Thyroid gland (tissue), 4 donors: ENCODE results near the gene TMCC3. TPM values are rescaled to one million over a fixed set of nuclear protein-coding genes. Genes with fewer than 3 reads are reported as not detected.

Experiments
- DNase-seq, 2 donors: peaks; one replicate each; pipeline ENCODE4 v3.0.0-alpha.2; 2019
- H3K27ac ChIP-seq, 3 donors: fragments of 200-600 bp; sonication (generic); 1 replicate in 2 of 3; 2 replicates in 1 of 3; pipeline ENCODE4 v1.5.1; 2016 to 2019; ENCODE audit warnings: mild to moderate bottlenecking in 1 of 3, moderate library complexity in 1 of 3
- H3K27me3 ChIP-seq: fragments of 200-600 bp; sonication (generic); one replicate; pipeline ENCODE4 v1.5.1; 2019
- H3K36me3 ChIP-seq, 2 donors: fragments of 200-600 bp; sonication (generic); one replicate each; pipeline ENCODE4 v1.5.1; 2016 to 2019
- H3K4me1 ChIP-seq, 2 donors: fragments of 200-600 bp; sonication (generic); one replicate each; pipeline ENCODE4 v1.5.1; 2017 to 2019
- H3K4me3 ChIP-seq, 3 donors: fragments of 200-600 bp; sonication (generic); replicated peaks in 1 of 3; 1 replicate in 2 of 3; 2 replicates in 1 of 3; pipeline ENCODE4 v1.5.1; 2016; ENCODE audit warnings: mild to moderate bottlenecking in 1 of 3
- H3K9me3 ChIP-seq: fragments of 200-600 bp; sonication (generic); one replicate; pipeline ENCODE4 v1.5.1; 2017
- CTCF ChIP-seq, 6 experiments: fragments of 200-600 bp in 3 of 6; fragments of 450-650 bp in 3 of 6; sonication (generic) in 3 of 6; IDR thresholded peaks; one replicate each; pipeline ENCODE4 v1.5.1; 2016 to 2019; ENCODE audit warnings: antibody characterized with exemption in 6 of 6, mild to moderate bottlenecking in 2 of 6, inconsistent platforms in 1 of 6, moderate library complexity in 1 of 6
- POLR2A ChIP-seq, 2 donors: fragments of 450-650 bp; IDR thresholded peaks; one replicate each; pipeline ENCODE4 v1.6.1; 2017; ENCODE audit warnings: antibody characterized with exemption in 2 of 2, mild to moderate bottlenecking in 2 of 2, moderate library complexity in 1 of 2
- WGBS, 2 donors: methylation state at CpG; one replicate each; pipeline ENCODE4 v1.1.5; 2017; 5-methylcytosine and 5-hydroxymethylcytosine counted together
- intact Hi-C: fragments of 100-400 bp; cut with DNase I; formaldehyde crosslinking; loops from one replicate; pipeline ENCODE4 v1.15.1; 2023
- total RNA-seq, 4 donors: library from RNA; depleted of rRNA; stranded (reverse); fragments of >200 nt; gene quantifications; one replicate each; pipeline ENCODE4 v1.2.3, GENCODE V29; 2016

TMCC3 gene
- total RNA-seq, 4 donors from 2014 or later = 15.0 to 25.6 (median 19.3) TPM

- H3K4me1 ChIP-seq = peaks cover 0 to 7% of the 10 kb centered on the region in 2 donors
- no peaks in the 10 kb centered on the region for H3K27me3 ChIP-seq
- H3K27ac ChIP-seq = no peak overlapping the region
- intact Hi-C loops = no loop called here
- DNase-seq = no peak
- H3K4me3 ChIP-seq = no peak overlapping the region
- no peaks in the 10 kb centered on the region for H3K36me3 ChIP-seq
- TF ChIP-seq CTCF (IDR thresholded peaks at IDR 0.05) = no peak
- no peak for TF ChIP-seq POLR2A (IDR thresholded peaks at IDR 0.05)
- no peaks in the 10 kb centered on the region for H3K9me3 ChIP-seq
- WGBS, 2 donors = 87 to 93% methylated on average over 1 of the region's 1 CpG
Observed at GRCh38 chr12:94671917-94672316, 21.6 kb upstream of the TMCC3 start.

GRCh38 chr12:94670898-94671297 lies 20.5 kb upstream of the TMCC3 start:
- 75 to 80% methylated on average over 2 of the region's 2 CpGs for WGBS, 2 donors
- no peaks in the 10 kb centered on the region for H3K36me3 ChIP-seq
- H3K4me3 ChIP-seq = no peak overlapping the region
- no peak overlapping the region for H3K27ac ChIP-seq
- H3K4me1 ChIP-seq = peaks cover 0 to 7% of the 10 kb centered on the region in 2 donors
- no peak for DNase-seq
- H3K9me3 ChIP-seq = no peaks in the 10 kb centered on the region
- TF ChIP-seq POLR2A (IDR thresholded peaks at IDR 0.05) (no peak), CTCF (IDR thresholded peaks at IDR 0.05) (no peak)
- no peaks in the 10 kb centered on the region for H3K27me3 ChIP-seq
- intact Hi-C loops = no loop called here

GRCh38 chr12:94670075-94670474 lies 19.7 kb upstream of the TMCC3 start:
- Histone ChIP-seq H3K27me3 (no peaks in the 10 kb centered on the region), H3K27ac (no peak overlapping the region), H3K4me1 (peaks cover 0 to 7% of the 10 kb centered on the region in 2 donors), H3K36me3 (no peaks in the 10 kb centered on the region), H3K9me3 (no peaks in the 10 kb centered on the region), H3K4me3 (no peak overlapping the region)
- intact Hi-C loops = no loop called here
- WGBS, 2 donors = 91 to 92% methylated on average over 6 of the region's 6 CpGs
- DNase-seq = no peak
- TF ChIP-seq POLR2A (IDR thresholded peaks at IDR 0.05) (no peak), CTCF (IDR thresholded peaks at IDR 0.05) (no peak)

GRCh38 chr12:94667031-94667540 lies 16.7 kb upstream of the TMCC3 start:
- Histone ChIP-seq H3K27me3 (no peaks in the 10 kb centered on the region), H3K4me1 (peaks cover 7% of the 10 kb centered on the region in 2 donors), H3K27ac (no peak overlapping the region), H3K4me3 (no peak overlapping the region), H3K9me3 (no peaks in the 10 kb centered on the region), H3K36me3 (no peaks in the 10 kb centered on the region)
- no peak for DNase-seq
- intact Hi-C loops = no loop called here
- 93 to 94% methylated on average over 6 of the region's 6 CpGs for WGBS, 2 donors
- TF ChIP-seq CTCF (IDR thresholded peaks at IDR 0.05) (no peak), POLR2A (IDR thresholded peaks at IDR 0.05) (no peak)

GRCh38 chr12:94666158-94666557 lies 15.8 kb upstream of the TMCC3 start:
- H3K9me3 ChIP-seq = no peaks in the 10 kb centered on the region
- peaks cover under 1 to 7% of the 10 kb centered on the region in 2 donors for H3K4me1 ChIP-seq
- H3K27ac ChIP-seq = no peak overlapping the region
- H3K27me3 ChIP-seq = no peaks in the 10 kb centered on the region
- DNase-seq = no peak
- WGBS, 2 donors = 81 to 87% methylated on average over 2 of the region's 2 CpGs
- no peaks in the 10 kb centered on the region for H3K36me3 ChIP-seq
- no peak for TF ChIP-seq POLR2A (IDR thresholded peaks at IDR 0.05)
- no peak overlapping the region for H3K4me3 ChIP-seq
- intact Hi-C loops = no loop called here

GRCh38 chr12:94663702-94664101 lies 13.3 kb upstream of the TMCC3 start:
- peaks cover 11 to 25% of the 10 kb centered on the region in 2 donors for H3K4me1 ChIP-seq
- DNase-seq = no peak
- no peak overlapping the region for H3K27ac ChIP-seq
- H3K27me3 ChIP-seq = no peaks in the 10 kb centered on the region
- intact Hi-C loops = no loop called here
- no peak overlapping the region for H3K4me3 ChIP-seq
- WGBS, 2 donors = 94 to 95% methylated on average over 4 of the region's 4 CpGs
- no peaks in the 10 kb centered on the region for H3K9me3 ChIP-seq
- no peak for TF ChIP-seq POLR2A (IDR thresholded peaks at IDR 0.05)
- no peak for TF ChIP-seq CTCF (IDR thresholded peaks at IDR 0.05)
- no peaks in the 10 kb centered on the region for H3K36me3 ChIP-seq
